GM19324 (cell line): ENCODE results near the gene MAD1L1.

Experiments used
- ATAC-seq: cut with Tn5 transposase; IDR thresholded peaks from one replicate; pipeline ENCODE4 v1.9.1; 2021; ENCODE audit warnings: mild to moderate bottlenecking, moderate library complexity; ENCODE audit not compliant: unreplicated experiment, low FRiP score

Gene MAD1L1

GRCh38 chr7:1853986-1854865 lies 378.5 kb downstream of the MAD1L1 start:
- no peak for ATAC-seq

GRCh38 chr7:1853431-1853985 lies 379.2 kb downstream of the MAD1L1 start:
- no peak for ATAC-seq

GRCh38 chr7:1852517-1853430 lies 380.0 kb downstream of the MAD1L1 start:
- no peak for ATAC-seq

GRCh38 chr7:1851721-1852516 lies 380.8 kb downstream of the MAD1L1 start:
- no peak for ATAC-seq

- ATAC-seq: no peak
These were observed 381.7 kb downstream of the MAD1L1 start for GRCh38 chr7:1850976-1851571.

- no peak for ATAC-seq
These were observed 382.4 kb downstream of the MAD1L1 start for GRCh38 chr7:1850111-1850975.

GRCh38 chr7:1849351-1850041 lies 383.2 kb downstream of the MAD1L1 start:
- no peak for ATAC-seq

- ATAC-seq: no peak
These were observed 383.8 kb downstream of the MAD1L1 start for GRCh38 chr7:1848911-1849311.

- ATAC-seq: no peak
These were observed 384.6 kb downstream of the MAD1L1 start for GRCh38 chr7:1848013-1848640.

GRCh38 chr7:1847260-1848001 lies 385.3 kb downstream of the MAD1L1 start:
- ATAC-seq: no peak

- no peak for ATAC-seq
These were observed 386.2 kb downstream of the MAD1L1 start for GRCh38 chr7:1846331-1847065.

GRCh38 chr7:1845536-1846311 lies 387.0 kb downstream of the MAD1L1 start:
- ATAC-seq: no peak

- no peak for ATAC-seq
These were observed 387.8 kb downstream of the MAD1L1 start for GRCh38 chr7:1844951-1845390.

GRCh38 chr7:1844336-1844950 lies 388.3 kb downstream of the MAD1L1 start:
- no peak for ATAC-seq

- no peak for ATAC-seq
These were observed 388.8 kb downstream of the MAD1L1 start for GRCh38 chr7:1843921-1844335.
